CD4-positive, alpha-beta T cell (primary cell): ENCODE results near the gene DOCK4. TPM values are rescaled to one million over a fixed set of nuclear protein-coding genes. Genes with fewer than 3 reads are reported as not detected.

ENCODE experiments used
- ATAC-seq: fragments of 200-7000 bp; cut with Tn5 transposase; one replicate; pipeline ENCODE4 v1.10.0; 2022; ENCODE audit warnings: mild to moderate bottlenecking; ENCODE audit not compliant: poor library complexity
- CTCF ChIA-PET: fragments of 350-600 bp; sonication (Branson Sonifier 250); formaldehyde crosslinking; loops from one replicate; lab custom pipeline; 2021; ENCODE audit warnings: antibody characterized with exemption, inconsistent platforms; lab: Charles Lee
- POLR2A ChIA-PET: fragments of 350-600 bp; sonication (Branson Sonifier 250); formaldehyde crosslinking; loops from one replicate; lab custom pipeline; 2021; ENCODE audit warnings: antibody characterized with exemption, inconsistent platforms; lab: Charles Lee
- DNase-seq, 14 experiments: peaks; one replicate each; pipeline ENCODE4 v3.0.0-alpha.2; 2013 to 2020; ENCODE audit warnings: mixed read lengths in 2 of 14
- H3K27ac ChIP-seq, 2 donors: one replicate each; pipeline versions ENCODE4 v1.5.1 to v1.7.0; 2013; ENCODE audit warnings: low read length in 2 of 2, low read depth in 1 of 2, mild to moderate bottlenecking in 1 of 2
- H3K27me3 ChIP-seq, 2 experiments: 1 replicate in 1 of 2; 2 replicates in 1 of 2; pipeline versions ENCODE4 v1.6.1 to v1.7.0; 2013; ENCODE audit warnings: low read length in 2 of 2, control low read depth in 1 of 2, mild to moderate bottlenecking in 1 of 2, moderate library complexity in 1 of 2; ENCODE audit not compliant: insufficient read depth in 2 of 2, control insufficient read depth in 1 of 2
- H3K36me3 ChIP-seq: one replicate; pipeline ENCODE4 v1.6.1; 2013; ENCODE audit warnings: low read length, control low read depth; ENCODE audit not compliant: insufficient read depth
- H3K4me1 ChIP-seq: one replicate; pipeline ENCODE4 v1.6.1; 2013; ENCODE audit warnings: low read length, control low read depth; ENCODE audit not compliant: insufficient read depth
- H3K4me3 ChIP-seq: one replicate; pipeline ENCODE4 v1.5.1; 2013; ENCODE audit warnings: mild to moderate bottlenecking, low read length, moderate library complexity
- H3K9me3 ChIP-seq, 2 experiments: 1 replicate in 1 of 2; 2 replicates in 1 of 2; pipeline versions ENCODE4 v1.6.1 to v1.7.0; 2013; ENCODE audit warnings: low read length in 2 of 2, mild to moderate bottlenecking in 2 of 2, control low read depth in 1 of 2, moderate library complexity in 1 of 2; ENCODE audit not compliant: control insufficient read depth in 1 of 2, insufficient read depth in 1 of 2
- H3K27ac Mint-ChIP-seq: one replicate; pipeline ENCODE4 v1.8.0; 2020; ENCODE audit warnings: mixed read lengths
- H3K27me3 Mint-ChIP-seq: one replicate; pipeline ENCODE4 v1.8.0; 2021; ENCODE audit warnings: mixed read lengths
- H3K36me3 Mint-ChIP-seq: one replicate; pipeline ENCODE4 v1.8.0; 2021; ENCODE audit warnings: low read depth, mixed read lengths
- H3K4me1 Mint-ChIP-seq: one replicate; pipeline ENCODE4 v1.8.0; 2021; ENCODE audit warnings: low read depth, mixed read lengths
- H3K4me3 Mint-ChIP-seq: one replicate; pipeline ENCODE4 v1.8.0; 2020; ENCODE audit warnings: mild to moderate bottlenecking, mixed read lengths
- H3K9me3 Mint-ChIP-seq: one replicate; pipeline ENCODE4 v1.8.0; 2020; ENCODE audit warnings: mixed read lengths
- intact Hi-C, 2 experiments: fragments of 100-400 bp; cut with DNase I in 1 of 2; cut with micrococcal nuclease in 1 of 2; formaldehyde crosslinking; loops; one replicate each; pipeline versions ENCODE4 v1.15.1 to v1.9.0; 2023 to 2025; cut with DNase I, micrococcal nuclease
- total RNA-seq, 174 experiments: library from RNA in 2 of 174; stranded (reverse) in 2 of 174; gene quantifications; one replicate each; pipeline ENCODE4 v1.2.3 and lab custom pipeline; 2021 to 2026
- TF ChIP-seq, protein P1 (sequence below): fragments of 200-600 bp; IDR thresholded peaks from one replicate; pipeline ENCODE4 v1.8.0; 2022; ENCODE audit warnings: antibody characterized with exemption, mild to moderate bottlenecking

Gene DOCK4
- total RNA-seq, 2 experiments from 2014 or later, result 0.31 to 0.38 TPM

DNA sequence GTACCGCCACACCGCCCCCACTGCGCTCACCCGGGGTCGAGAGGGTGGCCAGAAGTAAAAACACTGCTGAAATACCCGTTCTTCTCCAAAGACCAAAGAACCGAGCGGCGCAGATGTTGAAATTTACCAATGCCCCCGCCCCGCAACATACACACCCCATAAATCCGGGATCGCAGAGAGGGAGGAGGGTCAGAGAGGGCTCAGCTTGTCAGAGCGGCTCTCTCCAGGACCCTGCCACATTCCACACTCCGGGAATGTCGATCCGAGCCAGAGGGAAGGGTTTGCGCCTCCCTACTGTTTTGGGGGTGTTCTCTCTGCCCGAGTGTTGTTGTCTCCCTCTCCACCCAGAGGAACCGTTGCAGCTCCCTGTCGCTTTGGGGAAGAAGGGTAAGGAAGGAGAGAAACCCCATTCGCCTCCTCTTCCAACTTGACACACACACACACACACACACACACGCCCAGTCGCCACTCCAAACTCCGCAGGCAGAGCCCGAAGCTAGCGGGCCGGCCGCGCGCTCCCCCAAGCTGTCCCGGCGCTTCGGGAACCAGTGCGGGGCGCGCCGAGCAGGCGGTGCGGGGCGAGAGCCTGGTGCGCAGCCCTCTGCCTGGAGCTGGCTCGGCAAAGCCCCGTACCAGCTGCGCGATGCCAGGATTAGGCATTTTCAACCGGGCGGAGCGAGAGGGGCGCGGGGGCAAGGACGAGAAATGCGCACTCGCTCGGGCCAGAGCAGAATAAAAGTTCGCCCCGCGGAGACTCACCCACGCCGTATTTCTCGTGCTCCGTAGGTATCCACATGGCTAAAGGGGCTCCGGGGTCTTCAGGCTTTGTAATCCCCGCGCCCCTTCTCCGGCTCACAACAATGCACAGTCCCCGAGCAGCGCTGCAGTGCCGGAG is 609 bp downstream of the DOCK4 start:
- ChIA-PET CTCF (interaction anchor here (1.2 to 1.4 kb wide), 2 partner anchors 8 to 247 kb away, joined by 3 read pairs; no protein-coding TSS in a partner anchor), POLR2A (interaction anchor here (0.6 to 3.6 kb wide), 4 partner anchors 17 to 913 kb away, joined by 3 to 35 read pairs (median 4); partner anchors contain the start of genes IFRD1 and SMIM30)
- no peaks in the 10 kb centered on the region for H3K9me3 ChIP-seq
- peak overlapping the region; percentile 87 for H3K4me3 ChIP-seq
- peaks cover 29% of the 10 kb centered on the region for H3K4me1 ChIP-seq
- DNase-seq (peak in 12 of 14 experiments; percentile 10 to 66 (median 30)), ATAC-seq (peak; percentile 7)
- intact Hi-C loops, result loop anchor here (1.0 to 10.0 kb wide), 7 partner anchors 187 to 912 kb away; partner anchors contain the start of genes IFRD1 (in 2 of the 2), IMMP2L (in 1 of the 2) and SMIM30 (in 1 of the 2)
- Mint-ChIP-seq H3K4me1 (peaks cover 49% of the 10 kb centered on the region), H3K27ac (peak overlapping the region; percentile 91), H3K36me3 (peaks cover 13% of the 10 kb centered on the region), H3K4me3 (peak overlapping the region; percentile 99), H3K27me3 (peaks cover 39% of the 10 kb centered on the region), H3K9me3 (no peaks in the 10 kb centered on the region)
- TF ChIP-seq, protein P1, sequence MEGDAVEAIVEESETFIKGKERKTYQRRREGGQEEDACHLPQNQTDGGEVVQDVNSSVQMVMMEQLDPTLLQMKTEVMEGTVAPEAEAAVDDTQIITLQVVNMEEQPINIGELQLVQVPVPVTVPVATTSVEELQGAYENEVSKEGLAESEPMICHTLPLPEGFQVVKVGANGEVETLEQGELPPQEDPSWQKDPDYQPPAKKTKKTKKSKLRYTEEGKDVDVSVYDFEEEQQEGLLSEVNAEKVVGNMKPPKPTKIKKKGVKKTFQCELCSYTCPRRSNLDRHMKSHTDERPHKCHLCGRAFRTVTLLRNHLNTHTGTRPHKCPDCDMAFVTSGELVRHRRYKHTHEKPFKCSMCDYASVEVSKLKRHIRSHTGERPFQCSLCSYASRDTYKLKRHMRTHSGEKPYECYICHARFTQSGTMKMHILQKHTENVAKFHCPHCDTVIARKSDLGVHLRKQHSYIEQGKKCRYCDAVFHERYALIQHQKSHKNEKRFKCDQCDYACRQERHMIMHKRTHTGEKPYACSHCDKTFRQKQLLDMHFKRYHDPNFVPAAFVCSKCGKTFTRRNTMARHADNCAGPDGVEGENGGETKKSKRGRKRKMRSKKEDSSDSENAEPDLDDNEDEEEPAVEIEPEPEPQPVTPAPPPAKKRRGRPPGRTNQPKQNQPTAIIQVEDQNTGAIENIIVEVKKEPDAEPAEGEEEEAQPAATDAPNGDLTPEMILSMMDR, result no peak
- no peaks in the 10 kb centered on the region for H3K36me3 ChIP-seq
- H3K27ac ChIP-seq, result no peak overlapping the region
- H3K27me3 ChIP-seq, result peaks cover 18 to 38% of the 10 kb centered on the region in 2 experiments

DNA sequence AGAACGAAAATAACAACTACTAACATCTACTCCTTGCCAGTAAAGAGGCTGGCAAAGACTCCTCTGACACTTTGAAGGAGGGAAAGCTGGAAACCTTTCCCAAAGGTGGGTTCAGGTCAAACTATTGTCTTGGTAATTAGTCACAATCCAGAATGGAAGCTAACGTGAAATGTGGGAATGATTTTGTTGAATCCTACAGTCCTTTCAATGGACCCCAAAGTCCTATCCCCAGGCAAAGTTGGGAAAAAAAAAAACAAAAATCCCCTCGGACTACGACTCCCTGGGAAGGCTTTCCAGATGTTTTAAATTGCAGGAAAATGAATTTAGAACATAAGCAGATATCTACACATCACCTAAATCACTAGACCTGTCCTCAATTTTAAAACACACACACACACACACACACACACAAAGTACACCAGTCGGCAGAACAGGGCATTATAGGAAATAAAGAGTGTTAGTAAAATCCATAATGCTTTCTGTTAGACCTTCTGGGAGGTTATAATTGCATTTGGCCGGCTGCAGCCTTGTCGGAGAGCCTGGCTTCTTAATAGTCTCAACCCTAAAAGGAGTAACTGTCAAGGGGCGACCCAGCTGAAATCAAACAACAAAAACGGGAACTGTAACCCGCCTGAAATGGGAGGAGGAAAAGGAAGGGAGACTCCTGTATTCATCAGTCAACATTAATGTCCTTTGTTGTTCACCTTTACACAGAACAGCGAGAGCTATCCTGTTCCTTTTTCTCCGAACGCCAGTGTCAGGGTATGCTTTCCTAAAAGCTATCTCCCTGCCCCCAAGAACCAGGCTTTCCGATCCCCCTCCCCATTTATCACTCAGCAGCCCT is 1.5 kb downstream of the DOCK4 start:
- Histone ChIP-seq H3K4me3 (peak overlapping the region; percentile 87), H3K27ac (no peak overlapping the region), H3K4me1 (peaks cover 29% of the 10 kb centered on the region), H3K9me3 (no peaks in the 10 kb centered on the region), H3K36me3 (no peaks in the 10 kb centered on the region), H3K27me3 (peaks cover 18 to 46% of the 10 kb centered on the region in 2 experiments)
- H3K27ac Mint-ChIP-seq, result no peak overlapping the region
- CTCF ChIA-PET, result interaction anchor here (1.2 to 1.4 kb wide), 2 partner anchors 9 to 247 kb away, joined by 3 read pairs; no protein-coding TSS in a partner anchor
- DNase-seq (peak in 5 of 14 experiments; percentile 3 to 33 (median 11)), ATAC-seq (no peak)
- intact Hi-C loops, result loop anchor here (5.0 to 10.0 kb wide), 5 partner anchors 188 to 913 kb away; partner anchors contain the start of genes IMMP2L (in 1 of the 2) and SMIM30 (in 1 of the 2)
- POLR2A ChIA-PET, result interaction anchor here (3.6 kb wide), 1 partner anchor 245 kb away, joined by 35 read pairs; the partner anchor contains the start of gene IFRD1
- peaks cover 47% of the 10 kb centered on the region for H3K27me3 Mint-ChIP-seq
- peaks cover 48% of the 10 kb centered on the region for H3K4me1 Mint-ChIP-seq
- H3K36me3 Mint-ChIP-seq, result peaks cover 13% of the 10 kb centered on the region
- no peaks in the 10 kb centered on the region for H3K9me3 Mint-ChIP-seq
- peak overlapping the region; percentile 99 for H3K4me3 Mint-ChIP-seq
- TF ChIP-seq, protein P1, result no peak

DNA sequence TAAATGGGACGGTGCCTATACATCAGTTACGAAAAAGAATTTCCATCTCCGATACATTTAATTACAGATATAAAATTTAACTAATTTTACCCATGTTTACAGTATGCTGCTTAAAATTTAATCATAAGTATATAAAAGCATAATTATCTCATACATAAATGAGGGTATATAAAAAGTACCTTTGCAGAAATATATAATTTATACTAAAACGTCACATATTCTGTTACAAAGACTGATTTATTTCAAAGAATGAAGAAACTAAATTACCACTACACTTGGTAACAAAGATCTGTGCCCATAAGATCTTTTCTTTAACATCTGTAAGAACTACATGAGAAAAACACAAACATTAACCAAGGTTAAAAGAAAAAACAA is 2.8 kb downstream of the DOCK4 start:
- Mint-ChIP-seq H3K4me3 (no peak overlapping the region), H3K36me3 (peaks cover 13% of the 10 kb centered on the region), H3K27ac (no peak overlapping the region), H3K4me1 (peaks cover 40% of the 10 kb centered on the region), H3K9me3 (no peaks in the 10 kb centered on the region), H3K27me3 (peaks cover 61% of the 10 kb centered on the region)
- intact Hi-C loops, result loop anchor here (2.0 to 10.0 kb wide), 3 partner anchors 191 to 731 kb away; a partner anchor contains a TSS
- ChIA-PET POLR2A (interaction anchor here (0.8 to 1.2 kb wide), 2 partner anchors 95 to 247 kb away, joined by 3 to 5 read pairs; partner anchors contain the start of gene IFRD1), CTCF (no interaction called here)
- peaks cover 21 to 59% of the 10 kb centered on the region in 2 experiments for H3K27me3 ChIP-seq
- no peaks in the 10 kb centered on the region for H3K9me3 ChIP-seq
- H3K27ac ChIP-seq, result no peak overlapping the region
- no peak for DNase-seq
- ATAC-seq, result no peak
- TF ChIP-seq, protein P1, result no peak
- H3K4me3 ChIP-seq, result no peak overlapping the region
- H3K36me3 ChIP-seq, result no peaks in the 10 kb centered on the region
- peaks cover 29% of the 10 kb centered on the region for H3K4me1 ChIP-seq
